ENCODE data around the gene GNAQ. TPM values are rescaled to one million over a fixed set of nuclear protein-coding genes. Genes with fewer than 3 reads are reported as not detected.

GNAQ gene
- total RNA-seq, 1 experiment from 2014 or later: 55.5 TPM

DNA sequence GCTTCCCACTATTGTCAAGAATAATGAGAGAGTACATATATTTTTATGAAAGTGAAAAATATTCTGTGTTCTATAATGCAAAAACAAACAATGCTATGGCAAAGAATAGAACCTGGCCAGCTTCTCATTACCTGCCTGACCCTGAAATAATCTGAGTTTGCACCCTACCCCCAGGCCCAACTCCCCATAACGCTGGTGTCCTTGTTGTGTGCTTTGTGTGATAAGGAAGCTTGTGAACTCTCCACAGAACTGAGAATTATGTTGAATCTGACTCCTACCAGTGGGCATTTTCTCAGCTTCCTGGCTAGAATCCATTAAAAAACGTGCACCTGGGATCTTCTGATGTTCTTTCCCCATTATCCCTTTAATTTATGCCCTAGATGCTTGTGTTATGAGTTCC is 205.5 kb downstream of the GNAQ start:
- ChIA-PET POLR2A (no interaction called here), CTCF (no interaction called here)
- TF ChIP-seq, protein P1, sequence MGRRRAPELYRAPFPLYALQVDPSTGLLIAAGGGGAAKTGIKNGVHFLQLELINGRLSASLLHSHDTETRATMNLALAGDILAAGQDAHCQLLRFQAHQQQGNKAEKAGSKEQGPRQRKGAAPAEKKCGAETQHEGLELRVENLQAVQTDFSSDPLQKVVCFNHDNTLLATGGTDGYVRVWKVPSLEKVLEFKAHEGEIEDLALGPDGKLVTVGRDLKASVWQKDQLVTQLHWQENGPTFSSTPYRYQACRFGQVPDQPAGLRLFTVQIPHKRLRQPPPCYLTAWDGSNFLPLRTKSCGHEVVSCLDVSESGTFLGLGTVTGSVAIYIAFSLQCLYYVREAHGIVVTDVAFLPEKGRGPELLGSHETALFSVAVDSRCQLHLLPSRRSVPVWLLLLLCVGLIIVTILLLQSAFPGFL (CRISPR knock-in tag; IDR thresholded peaks at IDR 0.05; ENCODE audit: borderline replicate concordance): no peak
- TF ChIP-seq ZNF121 (CRISPR knock-in tag; IDR thresholded peaks at IDR 0.05) (no peak), FOXJ3 (CRISPR knock-in tag; IDR thresholded peaks at IDR 0.05; ENCODE audit: borderline replicate concordance) (no peak), NR3C1 (CRISPR knock-in tag; conservative IDR thresholded peaks at IDR 0.05; ENCODE audit: low read depth) (no peak), SP1 (CRISPR knock-in tag; conservative IDR thresholded peaks at IDR 0.05) (no peak), CREM (CRISPR knock-in tag; IDR thresholded peaks at IDR 0.05) (no peak), RELA (CRISPR knock-in tag; IDR thresholded peaks at IDR 0.05; ENCODE audit: borderline replicate concordance) (no peak), FOXP1 (CRISPR knock-in tag; IDR thresholded peaks at IDR 0.05; ENCODE audit: borderline replicate concordance) (no peak), TEAD1 (CRISPR knock-in tag; IDR thresholded peaks at IDR 0.05) (no peak), ZNF138 (CRISPR knock-in tag; conservative IDR thresholded peaks at IDR 0.05) (no peak), ZNF219 (CRISPR knock-in tag; IDR thresholded peaks at IDR 0.05; ENCODE audit: borderline replicate concordance) (no peak), HMGA2 (CRISPR knock-in tag; IDR thresholded peaks at IDR 0.05) (no peak), FOXK1 (CRISPR knock-in tag; IDR thresholded peaks at IDR 0.05) (no peak)
- TF ChIP-seq, protein P2, sequence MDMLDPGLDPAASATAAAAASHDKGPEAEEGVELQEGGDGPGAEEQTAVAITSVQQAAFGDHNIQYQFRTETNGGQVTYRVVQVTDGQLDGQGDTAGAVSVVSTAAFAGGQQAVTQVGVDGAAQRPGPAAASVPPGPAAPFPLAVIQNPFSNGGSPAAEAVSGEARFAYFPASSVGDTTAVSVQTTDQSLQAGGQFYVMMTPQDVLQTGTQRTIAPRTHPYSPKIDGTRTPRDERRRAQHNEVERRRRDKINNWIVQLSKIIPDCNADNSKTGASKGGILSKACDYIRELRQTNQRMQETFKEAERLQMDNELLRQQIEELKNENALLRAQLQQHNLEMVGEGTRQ (CRISPR knock-in tag; IDR thresholded peaks at IDR 0.05): no peak
- TF ChIP-seq, protein P3, sequence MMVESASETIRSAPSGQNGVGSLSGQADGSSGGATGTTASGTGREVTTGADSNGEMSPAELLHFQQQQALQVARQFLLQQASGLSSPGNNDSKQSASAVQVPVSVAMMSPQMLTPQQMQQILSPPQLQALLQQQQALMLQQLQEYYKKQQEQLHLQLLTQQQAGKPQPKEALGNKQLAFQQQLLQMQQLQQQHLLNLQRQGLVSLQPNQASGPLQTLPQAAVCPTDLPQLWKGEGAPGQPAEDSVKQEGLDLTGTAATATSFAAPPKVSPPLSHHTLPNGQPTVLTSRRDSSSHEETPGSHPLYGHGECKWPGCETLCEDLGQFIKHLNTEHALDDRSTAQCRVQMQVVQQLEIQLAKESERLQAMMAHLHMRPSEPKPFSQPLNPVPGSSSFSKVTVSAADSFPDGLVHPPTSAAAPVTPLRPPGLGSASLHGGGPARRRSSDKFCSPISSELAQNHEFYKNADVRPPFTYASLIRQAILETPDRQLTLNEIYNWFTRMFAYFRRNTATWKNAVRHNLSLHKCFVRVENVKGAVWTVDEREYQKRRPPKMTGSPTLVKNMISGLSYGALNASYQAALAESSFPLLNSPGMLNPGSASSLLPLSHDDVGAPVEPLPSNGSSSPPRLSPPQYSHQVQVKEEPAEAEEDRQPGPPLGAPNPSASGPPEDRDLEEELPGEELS (CRISPR knock-in tag; IDR thresholded peaks at IDR 0.05): no peak
- TF ChIP-seq, protein P4, sequence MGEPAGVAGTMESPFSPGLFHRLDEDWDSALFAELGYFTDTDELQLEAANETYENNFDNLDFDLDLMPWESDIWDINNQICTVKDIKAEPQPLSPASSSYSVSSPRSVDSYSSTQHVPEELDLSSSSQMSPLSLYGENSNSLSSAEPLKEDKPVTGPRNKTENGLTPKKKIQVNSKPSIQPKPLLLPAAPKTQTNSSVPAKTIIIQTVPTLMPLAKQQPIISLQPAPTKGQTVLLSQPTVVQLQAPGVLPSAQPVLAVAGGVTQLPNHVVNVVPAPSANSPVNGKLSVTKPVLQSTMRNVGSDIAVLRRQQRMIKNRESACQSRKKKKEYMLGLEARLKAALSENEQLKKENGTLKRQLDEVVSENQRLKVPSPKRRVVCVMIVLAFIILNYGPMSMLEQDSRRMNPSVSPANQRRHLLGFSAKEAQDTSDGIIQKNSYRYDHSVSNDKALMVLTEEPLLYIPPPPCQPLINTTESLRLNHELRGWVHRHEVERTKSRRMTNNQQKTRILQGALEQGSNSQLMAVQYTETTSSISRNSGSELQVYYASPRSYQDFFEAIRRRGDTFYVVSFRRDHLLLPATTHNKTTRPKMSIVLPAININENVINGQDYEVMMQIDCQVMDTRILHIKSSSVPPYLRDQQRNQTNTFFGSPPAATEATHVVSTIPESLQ (CRISPR knock-in tag; IDR thresholded peaks at IDR 0.05): no peak
- TF ChIP-seq, protein P5, sequence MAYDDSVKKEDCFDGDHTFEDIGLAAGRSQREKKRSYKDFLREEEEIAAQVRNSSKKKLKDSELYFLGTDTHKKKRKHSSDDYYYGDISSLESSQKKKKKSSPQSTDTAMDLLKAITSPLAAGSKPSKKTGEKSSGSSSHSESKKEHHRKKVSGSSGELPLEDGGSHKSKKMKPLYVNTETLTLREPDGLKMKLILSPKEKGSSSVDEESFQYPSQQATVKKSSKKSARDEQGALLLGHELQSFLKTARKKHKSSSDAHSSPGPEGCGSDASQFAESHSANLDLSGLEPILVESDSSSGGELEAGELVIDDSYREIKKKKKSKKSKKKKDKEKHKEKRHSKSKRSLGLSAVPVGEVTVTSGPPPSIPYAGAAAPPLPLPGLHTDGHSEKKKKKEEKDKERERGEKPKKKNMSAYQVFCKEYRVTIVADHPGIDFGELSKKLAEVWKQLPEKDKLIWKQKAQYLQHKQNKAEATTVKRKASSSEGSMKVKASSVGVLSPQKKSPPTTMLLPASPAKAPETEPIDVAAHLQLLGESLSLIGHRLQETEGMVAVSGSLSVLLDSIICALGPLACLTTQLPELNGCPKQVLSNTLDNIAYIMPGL (CRISPR knock-in tag; IDR thresholded peaks at IDR 0.05): no peak
- TF ChIP-seq, protein P6, sequence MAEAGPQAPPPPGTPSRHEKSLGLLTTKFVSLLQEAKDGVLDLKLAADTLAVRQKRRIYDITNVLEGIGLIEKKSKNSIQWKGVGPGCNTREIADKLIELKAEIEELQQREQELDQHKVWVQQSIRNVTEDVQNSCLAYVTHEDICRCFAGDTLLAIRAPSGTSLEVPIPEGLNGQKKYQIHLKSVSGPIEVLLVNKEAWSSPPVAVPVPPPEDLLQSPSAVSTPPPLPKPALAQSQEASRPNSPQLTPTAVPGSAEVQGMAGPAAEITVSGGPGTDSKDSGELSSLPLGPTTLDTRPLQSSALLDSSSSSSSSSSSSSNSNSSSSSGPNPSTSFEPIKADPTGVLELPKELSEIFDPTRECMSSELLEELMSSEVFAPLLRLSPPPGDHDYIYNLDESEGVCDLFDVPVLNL (CRISPR knock-in tag; IDR thresholded peaks at IDR 0.05; ENCODE audit: borderline replicate concordance, low read depth): no peak
- TF ChIP-seq, protein P7, sequence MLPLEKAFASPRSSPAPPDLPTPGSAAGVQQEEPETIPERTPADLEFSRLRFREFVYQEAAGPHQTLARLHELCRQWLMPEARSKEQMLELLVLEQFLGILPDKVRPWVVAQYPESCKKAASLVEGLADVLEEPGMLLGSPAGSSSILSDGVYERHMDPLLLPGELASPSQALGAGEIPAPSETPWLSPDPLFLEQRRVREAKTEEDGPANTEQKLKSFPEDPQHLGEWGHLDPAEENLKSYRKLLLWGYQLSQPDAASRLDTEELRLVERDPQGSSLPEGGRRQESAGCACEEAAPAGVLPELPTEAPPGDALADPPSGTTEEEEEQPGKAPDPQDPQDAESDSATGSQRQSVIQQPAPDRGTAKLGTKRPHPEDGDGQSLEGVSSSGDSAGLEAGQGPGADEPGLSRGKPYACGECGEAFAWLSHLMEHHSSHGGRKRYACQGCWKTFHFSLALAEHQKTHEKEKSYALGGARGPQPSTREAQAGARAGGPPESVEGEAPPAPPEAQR (CRISPR knock-in tag; IDR thresholded peaks at IDR 0.05): no peak
- TF ChIP-seq, protein P8, sequence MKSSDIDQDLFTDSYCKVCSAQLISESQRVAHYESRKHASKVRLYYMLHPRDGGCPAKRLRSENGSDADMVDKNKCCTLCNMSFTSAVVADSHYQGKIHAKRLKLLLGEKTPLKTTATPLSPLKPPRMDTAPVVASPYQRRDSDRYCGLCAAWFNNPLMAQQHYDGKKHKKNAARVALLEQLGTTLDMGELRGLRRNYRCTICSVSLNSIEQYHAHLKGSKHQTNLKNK (CRISPR knock-in tag; IDR thresholded peaks at IDR 0.05): no peak
- H3K27me3 Mint-ChIP-seq (ENCODE audit: low read depth): no peaks in the 10 kb centered on the region
- H3K4me3 Mint-ChIP-seq: no peak overlapping the region
- DNase-seq (ENCODE audit: low spot score): no peak
- no peaks in the 10 kb centered on the region for H3K9me3 Mint-ChIP-seq
- peaks cover 4% of the 10 kb centered on the region for H3K4me1 Mint-ChIP-seq
- no peak for ATAC-seq
- H3K27ac Mint-ChIP-seq: peak overlapping the region; percentile 70; the same call in 1 of the 2 replicates
- no peaks in the 10 kb centered on the region for H3K36me3 Mint-ChIP-seq

Data from WTC11 (cell line).